Measurements from ENCODE around the gene DDX28. TPM values are rescaled to one million over a fixed set of nuclear protein-coding genes. Genes with fewer than 3 reads are reported as not detected.
A peak's percentile ranks its signal among the peaks of the same experiment; 100 is the strongest.
"Not testable (repeated sequence)": the region's sequence is repeated elsewhere in the genome, so short reads cannot be mapped to it uniquely, and the experiment has no call there.

The DDX28 gene
- total and polyA plus RNA-seq, 2 experiments from 2014 or later, result 12.2 to 23.8 TPM

DNA sequence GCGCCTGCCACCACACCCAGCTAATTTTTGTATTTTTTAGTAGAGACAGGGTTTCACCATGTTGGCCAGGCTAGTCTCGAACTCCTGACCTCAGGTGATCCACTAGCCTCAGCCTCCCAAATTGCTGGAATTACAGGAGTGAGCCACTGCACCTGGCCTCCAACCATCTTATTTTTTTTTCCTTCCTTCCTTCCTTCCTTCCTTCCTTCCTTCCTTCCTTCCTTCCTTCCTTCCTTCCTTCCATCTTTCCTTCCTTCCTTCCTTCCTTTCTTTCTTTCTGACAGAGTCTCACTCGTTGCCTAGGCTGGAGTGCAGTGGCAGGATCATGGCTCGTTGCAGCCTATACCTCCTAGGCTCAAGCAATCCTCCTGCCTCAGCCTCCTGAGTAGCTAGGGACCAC, 13.2 kb downstream of the DDX28 start:
- peaks cover 15% of the 10 kb centered on the region for H3K4me1 Mint-ChIP-seq
- not testable (repeated sequence) for H3K4me3 ChIP-seq; H3K9me3 Mint-ChIP-seq; H3K4me2 ChIP-seq; H3F3A ChIP-seq (replicated peaks; ENCODE audit: low read depth); H4K20me1 ChIP-seq (replicated peaks; ENCODE audit: insufficient read depth); H3K27me3 ChIP-seq (ENCODE audit: insufficient read depth); H3K27ac Mint-ChIP-seq; DNase-seq (ENCODE audit: low spot score); H3K9me2 ChIP-seq (ENCODE audit: insufficient read depth); H3K27ac ChIP-seq (ENCODE audit: low read depth); ATAC-seq; H3K36me3 ChIP-seq (ENCODE audit: insufficient read depth); H3K4me3 Mint-ChIP-seq; H3K4me1 ChIP-seq (ENCODE audit: insufficient read depth); H3K36me3 Mint-ChIP-seq (ENCODE audit: low read depth); H3K79me2 ChIP-seq (replicated peaks; ENCODE audit: insufficient read depth)
- H2AFZ ChIP-seq, result peak overlapping the region; percentile 96; the same call in 1 of the 2 replicates
- peaks cover 17% of the 10 kb centered on the region for H3K27me3 Mint-ChIP-seq (ENCODE audit: insufficient read depth, low read depth, poor library complexity)

DNA sequence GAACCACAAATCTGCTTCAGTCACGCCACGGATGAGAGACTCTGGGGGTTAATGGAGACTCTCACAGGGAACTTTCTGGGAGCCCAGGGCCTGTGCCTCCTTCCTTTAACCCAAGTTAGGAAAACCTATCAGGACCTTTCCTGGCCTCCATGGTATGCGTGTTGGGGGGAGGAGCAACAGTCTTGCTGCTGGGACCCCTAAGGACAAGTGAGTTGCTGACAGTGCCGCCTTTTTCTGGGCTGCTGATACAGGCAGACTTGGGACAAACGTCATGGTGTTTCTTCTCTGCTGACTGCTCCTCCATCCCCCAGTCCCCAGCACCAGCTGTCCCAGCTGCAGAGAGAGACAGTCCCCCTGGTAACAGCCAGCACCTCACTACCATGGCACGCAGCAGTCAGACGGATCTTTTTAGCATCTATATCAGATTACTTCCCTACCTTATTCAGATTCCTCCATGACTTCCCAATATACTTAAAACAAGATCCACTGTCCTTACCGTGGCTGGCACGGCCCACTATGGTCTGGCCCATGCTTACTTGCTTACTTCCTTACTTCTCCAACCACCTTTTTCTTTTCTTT, 13.8 kb downstream of the DDX28 start:
- H3K27ac Mint-ChIP-seq, result no peak overlapping the region; the same call in 1 of the 2 replicates
- no peak overlapping the region for H3K4me3 Mint-ChIP-seq
- Histone ChIP-seq H3K9me2 (ENCODE audit: insufficient read depth) (0 out of 2 replicates have a peak, but pooled peaks cover 4% of the 10 kb centered on the region), H4K20me1 (replicated peaks; ENCODE audit: insufficient read depth) (no peaks in the 10 kb centered on the region), H3F3A (replicated peaks; ENCODE audit: low read depth) (no peaks in the 10 kb centered on the region), H3K36me3 (ENCODE audit: insufficient read depth) (no peaks in the 10 kb centered on the region), H3K4me1 (ENCODE audit: insufficient read depth) (no peaks in the 10 kb centered on the region), H3K27me3 (ENCODE audit: insufficient read depth) (no peaks in the 10 kb centered on the region), H3K27ac (ENCODE audit: low read depth) (no peak overlapping the region), H3K4me2 (no peak overlapping the region), H2AFZ (peak overlapping the region; percentile 96), H3K4me3 (no peak overlapping the region), H3K79me2 (replicated peaks; ENCODE audit: insufficient read depth) (no peaks in the 10 kb centered on the region)
- ATAC-seq, result peak; percentile 59
- DNase-seq (ENCODE audit: low spot score), result peak; percentile 49
- peaks cover 17% of the 10 kb centered on the region for H3K27me3 Mint-ChIP-seq (ENCODE audit: insufficient read depth, low read depth, poor library complexity)
- TF ChIP-seq, protein P1, sequence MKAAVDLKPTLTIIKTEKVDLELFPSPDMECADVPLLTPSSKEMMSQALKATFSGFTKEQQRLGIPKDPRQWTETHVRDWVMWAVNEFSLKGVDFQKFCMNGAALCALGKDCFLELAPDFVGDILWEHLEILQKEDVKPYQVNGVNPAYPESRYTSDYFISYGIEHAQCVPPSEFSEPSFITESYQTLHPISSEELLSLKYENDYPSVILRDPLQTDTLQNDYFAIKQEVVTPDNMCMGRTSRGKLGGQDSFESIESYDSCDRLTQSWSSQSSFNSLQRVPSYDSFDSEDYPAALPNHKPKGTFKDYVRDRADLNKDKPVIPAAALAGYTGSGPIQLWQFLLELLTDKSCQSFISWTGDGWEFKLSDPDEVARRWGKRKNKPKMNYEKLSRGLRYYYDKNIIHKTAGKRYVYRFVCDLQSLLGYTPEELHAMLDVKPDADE (IDR thresholded peaks at IDR 0.05), result no peak
- no peak for TF ChIP-seq ZNF114 (CRISPR knock-in tag; IDR thresholded peaks at IDR 0.05)
- no peak for TF ChIP-seq CREB1 (CRISPR knock-in tag; IDR thresholded peaks at IDR 0.05; ENCODE audit: low read depth)
- TF ChIP-seq EZH2 (IDR thresholded peaks at IDR 0.05; ENCODE audit: low read depth, unreplicated experiment), result no peak
- TF ChIP-seq POLR2AphosphoS5 (IDR thresholded peaks at IDR 0.05; ENCODE audit: low read depth), result no peak
- TF ChIP-seq, protein P2, sequence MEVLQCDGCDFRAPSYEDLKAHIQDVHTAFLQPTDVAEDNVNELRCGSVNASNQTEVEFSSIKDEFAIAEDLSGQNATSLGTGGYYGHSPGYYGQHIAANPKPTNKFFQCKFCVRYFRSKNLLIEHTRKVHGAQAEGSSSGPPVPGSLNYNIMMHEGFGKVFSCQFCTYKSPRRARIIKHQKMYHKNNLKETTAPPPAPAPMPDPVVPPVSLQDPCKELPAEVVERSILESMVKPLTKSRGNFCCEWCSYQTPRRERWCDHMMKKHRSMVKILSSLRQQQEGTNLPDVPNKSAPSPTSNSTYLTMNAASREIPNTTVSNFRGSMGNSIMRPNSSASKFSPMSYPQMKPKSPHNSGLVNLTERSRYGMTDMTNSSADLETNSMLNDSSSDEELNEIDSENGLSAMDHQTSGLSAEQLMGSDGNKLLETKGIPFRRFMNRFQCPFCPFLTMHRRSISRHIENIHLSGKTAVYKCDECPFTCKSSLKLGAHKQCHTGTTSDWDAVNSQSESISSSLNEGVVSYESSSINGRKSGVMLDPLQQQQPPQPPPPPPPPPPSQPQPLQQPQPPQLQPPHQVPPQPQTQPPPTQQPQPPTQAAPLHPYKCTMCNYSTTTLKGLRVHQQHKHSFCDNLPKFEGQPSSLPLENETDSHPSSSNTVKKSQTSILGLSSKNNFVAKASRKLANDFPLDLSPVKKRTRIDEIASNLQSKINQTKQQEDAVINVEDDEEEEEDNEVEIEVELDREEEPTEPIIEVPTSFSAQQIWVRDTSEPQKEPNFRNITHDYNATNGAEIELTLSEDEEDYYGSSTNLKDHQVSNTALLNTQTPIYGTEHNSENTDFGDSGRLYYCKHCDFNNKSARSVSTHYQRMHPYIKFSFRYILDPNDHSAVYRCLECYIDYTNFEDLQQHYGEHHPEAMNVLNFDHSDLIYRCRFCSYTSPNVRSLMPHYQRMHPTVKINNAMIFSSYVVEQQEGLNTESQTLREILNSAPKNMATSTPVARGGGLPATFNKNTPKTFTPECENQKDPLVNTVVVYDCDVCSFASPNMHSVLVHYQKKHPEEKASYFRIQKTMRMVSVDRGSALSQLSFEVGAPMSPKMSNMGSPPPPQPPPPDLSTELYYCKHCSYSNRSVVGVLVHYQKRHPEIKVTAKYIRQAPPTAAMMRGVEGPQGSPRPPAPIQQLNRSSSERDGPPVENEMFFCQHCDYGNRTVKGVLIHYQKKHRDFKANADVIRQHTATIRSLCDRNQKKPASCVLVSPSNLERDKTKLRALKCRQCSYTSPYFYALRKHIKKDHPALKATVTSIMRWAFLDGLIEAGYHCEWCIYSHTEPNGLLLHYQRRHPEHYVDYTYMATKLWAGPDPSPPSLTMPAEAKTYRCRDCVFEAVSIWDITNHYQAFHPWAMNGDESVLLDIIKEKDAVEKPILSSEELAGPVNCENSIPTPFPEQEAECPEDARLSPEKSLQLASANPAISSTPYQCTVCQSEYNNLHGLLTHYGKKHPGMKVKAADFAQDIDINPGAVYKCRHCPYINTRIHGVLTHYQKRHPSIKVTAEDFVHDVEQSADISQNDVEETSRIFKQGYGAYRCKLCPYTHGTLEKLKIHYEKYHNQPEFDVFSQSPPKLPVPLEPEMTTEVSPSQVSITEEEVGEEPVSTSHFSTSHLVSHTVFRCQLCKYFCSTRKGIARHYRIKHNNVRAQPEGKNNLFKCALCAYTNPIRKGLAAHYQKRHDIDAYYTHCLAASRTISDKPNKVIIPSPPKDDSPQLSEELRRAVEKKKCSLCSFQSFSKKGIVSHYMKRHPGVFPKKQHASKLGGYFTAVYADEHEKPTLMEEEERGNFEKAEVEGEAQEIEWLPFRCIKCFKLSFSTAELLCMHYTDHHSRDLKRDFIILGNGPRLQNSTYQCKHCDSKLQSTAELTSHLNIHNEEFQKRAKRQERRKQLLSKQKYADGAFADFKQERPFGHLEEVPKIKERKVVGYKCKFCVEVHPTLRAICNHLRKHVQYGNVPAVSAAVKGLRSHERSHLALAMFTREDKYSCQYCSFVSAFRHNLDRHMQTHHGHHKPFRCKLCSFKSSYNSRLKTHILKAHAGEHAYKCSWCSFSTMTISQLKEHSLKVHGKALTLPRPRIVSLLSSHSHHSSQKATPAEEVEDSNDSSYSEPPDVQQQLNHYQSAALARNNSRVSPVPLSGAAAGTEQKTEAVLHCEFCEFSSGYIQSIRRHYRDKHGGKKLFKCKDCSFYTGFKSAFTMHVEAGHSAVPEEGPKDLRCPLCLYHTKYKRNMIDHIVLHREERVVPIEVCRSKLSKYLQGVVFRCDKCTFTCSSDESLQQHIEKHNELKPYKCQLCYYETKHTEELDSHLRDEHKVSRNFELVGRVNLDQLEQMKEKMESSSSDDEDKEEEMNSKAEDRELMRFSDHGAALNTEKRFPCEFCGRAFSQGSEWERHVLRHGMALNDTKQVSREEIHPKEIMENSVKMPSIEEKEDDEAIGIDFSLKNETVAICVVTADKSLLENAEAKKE (CRISPR knock-in tag; IDR thresholded peaks at IDR 0.05), result no peak
- H3K9me3 Mint-ChIP-seq, result no peaks in the 10 kb centered on the region
- peaks cover 15% of the 10 kb centered on the region for H3K4me1 Mint-ChIP-seq
- no peaks in the 10 kb centered on the region for H3K36me3 Mint-ChIP-seq (ENCODE audit: low read depth)

All from GM23338 (cell line).